HEK293 (cell line): Measurements from ENCODE around the gene ABLIM2.

Experiments
- CTCF ChIP-seq: fragments of 450-650 bp; formaldehyde crosslinking; IDR thresholded peaks from 2 replicates; pipeline ENCODE4 v1.5.1; 2016; ENCODE audit warnings: missing biosample characterization, missing genetic modification characterization
- GFI1B ChIP-seq: fragments of 450-650 bp; formaldehyde crosslinking; IDR thresholded peaks from 2 replicates; pipeline ENCODE4 v1.5.1; 2016; ENCODE audit warnings: missing biosample characterization, missing genetic modification characterization
- HOXC10 ChIP-seq: sonication (generic); formaldehyde crosslinking; IDR thresholded peaks from 2 replicates; pipeline ENCODE4 v1.8.1; 2023; ENCODE audit warnings: mild to moderate bottlenecking, missing genetic modification reagents
- INSM2 ChIP-seq: fragments of 450-650 bp; formaldehyde crosslinking; IDR thresholded peaks from 2 replicates; pipeline ENCODE4 v1.5.1; 2016; ENCODE audit warnings: missing biosample characterization, missing genetic modification characterization
- KLF10 ChIP-seq: fragments of 450-650 bp; IDR thresholded peaks from 2 replicates; pipeline ENCODE4 v1.5.1; 2018; ENCODE audit warnings: missing biosample characterization, mild to moderate bottlenecking, missing genetic modification characterization
- PATZ1 ChIP-seq: fragments of 450-650 bp; formaldehyde crosslinking; IDR thresholded peaks from 2 replicates; pipeline ENCODE4 v1.5.1; 2016; ENCODE audit warnings: missing biosample characterization, missing genetic modification characterization
- TCF7L2 ChIP-seq: IDR thresholded peaks from 2 replicates; pipeline ENCODE4 v1.6.1; 2011; ENCODE audit warnings: low read depth, mild to moderate bottlenecking, inconsistent platforms, low read length, moderate library complexity, borderline replicate concordance
- WT1 ChIP-seq: fragments of 450-650 bp; formaldehyde crosslinking; IDR thresholded peaks from 2 replicates; pipeline ENCODE4 v1.5.1; 2016; ENCODE audit warnings: missing biosample characterization, missing genetic modification characterization
- YY1 ChIP-seq: fragments of 450-650 bp; formaldehyde crosslinking; IDR thresholded peaks from 2 replicates; pipeline ENCODE4 v1.5.1; 2018; ENCODE audit warnings: missing biosample characterization, missing genetic modification characterization
- ZFP41 ChIP-seq: fragments of 450-650 bp; formaldehyde crosslinking; IDR thresholded peaks from 2 replicates; pipeline ENCODE4 v1.5.1; 2016; ENCODE audit warnings: missing biosample characterization, missing genetic modification characterization, borderline replicate concordance
- ZNF221 ChIP-seq: fragments of 450-650 bp; formaldehyde crosslinking; IDR thresholded peaks from 2 replicates; pipeline ENCODE4 v1.5.1; 2017; ENCODE audit warnings: missing biosample characterization, missing genetic modification characterization, borderline replicate concordance
- ZNF837 ChIP-seq: fragments of 450-650 bp; formaldehyde crosslinking; IDR thresholded peaks from 2 replicates; pipeline ENCODE4 v1.5.1; 2016; ENCODE audit warnings: missing biosample characterization, missing genetic modification characterization

GRCh38 chr4:8117278-8117682 lies 41.3 kb downstream of the ABLIM2 start:
- TF ChIP-seq INSM2 (tag by site-specific recombination) (no peak), PATZ1 (tag by site-specific recombination) (no peak), TCF7L2 (no peak), ZNF221 (tag by site-specific recombination) (no peak), GFI1B (tag by site-specific recombination) (no peak), YY1 (tag by site-specific recombination) (no peak), ZFP41 (no peak), ZNF837 (tag by site-specific recombination) (no peak), CTCF (tag by site-specific recombination) (no peak), KLF10 (tag by site-specific recombination) (no peak), HOXC10 (CRISPR knock-in tag) (no peak), WT1 (no peak)
